Uterus (tissue), 4 donors: ENCODE data around the gene PRSS27. TPM values are rescaled to one million over a fixed set of nuclear protein-coding genes. Genes with fewer than 3 reads are reported as not detected.

Experiments used
- DNase-seq, 2 donors: peaks; one replicate each; pipeline ENCODE4 v3.0.0-alpha.2; 2019 to 2020
- H3K27ac ChIP-seq, 2 donors: fragments of 200-600 bp; sonication (generic); 1 replicate in 1 of 2; 2 replicates in 1 of 2; pipeline ENCODE4 v1.5.1; 2016 to 2018
- H3K27me3 ChIP-seq, 2 donors: fragments of 200-600 bp; sonication (generic); one replicate each; pipeline ENCODE4 v1.5.1; 2018 to 2019; ENCODE audit warnings: control low read depth in 1 of 2
- H3K36me3 ChIP-seq, 2 donors: fragments of 200-600 bp; sonication (generic); one replicate each; pipeline ENCODE4 v1.5.1; 2019; ENCODE audit warnings: control low read depth in 1 of 2
- H3K4me1 ChIP-seq, 2 donors: fragments of 200-600 bp; sonication (generic); one replicate each; pipeline ENCODE4 v1.5.1; 2018 to 2019; ENCODE audit warnings: control low read depth in 1 of 2
- H3K4me3 ChIP-seq, 2 donors: fragments of 200-600 bp; sonication (generic); 1 replicate in 1 of 2; 2 replicates in 1 of 2; pipeline ENCODE4 v1.5.1; 2018 to 2019; ENCODE audit warnings: mild to moderate bottlenecking in 1 of 2
- H3K9me3 ChIP-seq, 2 donors: fragments of 200-600 bp; sonication (generic); one replicate each; pipeline ENCODE4 v1.5.1; 2019; ENCODE audit warnings: control low read depth in 1 of 2
- CTCF ChIP-seq, 4 experiments: fragments of 200-600 bp in 2 of 4; fragments of 450-650 bp in 2 of 4; sonication (generic) in 2 of 4; IDR thresholded peaks; one replicate each; pipeline ENCODE4 v1.5.1; 2016 to 2019; ENCODE audit warnings: antibody characterized with exemption in 4 of 4, mild to moderate bottlenecking in 2 of 4, moderate library complexity in 1 of 4
- POLR2A ChIP-seq, 2 donors: fragments of 450-650 bp; IDR thresholded peaks; one replicate each; pipeline ENCODE4 v1.6.1; 2016; ENCODE audit warnings: antibody characterized with exemption in 2 of 2, mild to moderate bottlenecking in 1 of 2, moderate library complexity in 1 of 2
- intact Hi-C: fragments of 100-400 bp; cut with DNase I; formaldehyde crosslinking; loops from one replicate; pipeline ENCODE4 v1.15.1; 2023; ENCODE audit warnings: low total_unique reads
- total RNA-seq, 4 donors: library from RNA; depleted of rRNA in 3 of 4; stranded (reverse); fragments of >200 nt in 3 of 4; gene quantifications; one replicate each; pipeline versions ENCODE4 v1.1.0 to v1.2.4, GENCODE V29; 2014 to 2023
- donor health status: DM: yes; HTN: yes; CAD: no.

PRSS27 gene
- total RNA-seq, 4 donors from 2014 or later, result 0.83 to 1.3 TPM; not detected in 2

DNA sequence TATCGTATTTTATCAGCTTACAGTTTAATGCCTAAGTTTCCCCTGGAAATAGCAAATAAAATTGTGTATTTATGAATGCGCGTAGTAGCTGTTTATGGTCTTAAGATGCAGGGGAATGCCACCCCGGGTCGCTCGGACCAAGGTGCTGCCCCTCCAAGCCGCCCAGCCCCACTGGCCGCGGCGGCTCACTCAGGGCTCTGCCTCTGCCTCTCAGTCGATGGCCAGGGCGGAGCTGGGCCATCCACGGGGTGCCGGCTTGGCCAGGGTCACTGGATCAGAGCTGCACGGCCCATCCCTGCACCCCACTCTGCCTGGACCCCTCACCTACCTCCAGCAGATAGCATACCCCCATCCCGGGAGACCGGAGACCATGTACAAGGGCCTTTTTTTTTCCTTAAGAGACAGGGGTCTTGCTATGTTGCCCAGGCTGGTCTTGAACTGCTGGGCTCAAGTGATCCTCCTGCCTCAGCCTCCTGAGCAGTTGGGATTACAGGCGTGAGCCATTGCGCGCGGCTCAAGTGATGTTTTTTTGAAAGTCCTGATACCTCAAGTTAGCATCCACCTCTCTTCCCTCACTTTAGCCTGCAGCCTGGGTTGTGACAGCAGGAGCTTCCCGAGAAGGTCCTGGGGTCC is 11.0 kb downstream of the PRSS27 start:
- Histone ChIP-seq H3K9me3 (no peaks in the 10 kb centered on the region), H3K27me3 (no peaks in the 10 kb centered on the region), H3K36me3 (no peaks in the 10 kb centered on the region), H3K4me3 (no peak overlapping the region), H3K27ac (no peak overlapping the region), H3K4me1 (no peaks in the 10 kb centered on the region)
- TF ChIP-seq CTCF (IDR thresholded peaks at IDR 0.05) (no peak), POLR2A (IDR thresholded peaks at IDR 0.05) (no peak)
- no peak for DNase-seq
- intact Hi-C loops, result no loop called here

DNA sequence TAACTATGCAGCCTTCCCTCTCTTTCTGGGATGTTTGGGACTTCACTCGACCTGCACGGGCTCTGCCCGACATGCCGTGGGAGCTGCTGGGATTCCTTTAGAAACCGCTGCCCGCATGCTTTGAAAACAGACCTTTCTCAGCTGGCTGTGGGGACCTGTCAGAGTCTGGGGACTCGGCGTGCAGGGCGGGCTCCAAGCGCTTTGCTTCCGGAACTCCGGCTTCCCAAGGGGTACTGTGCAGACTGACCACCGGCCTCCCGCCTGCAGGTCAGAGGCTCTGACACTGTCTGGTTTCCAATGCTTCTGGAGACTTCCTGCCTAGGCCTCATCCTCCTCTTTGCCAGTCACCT is 11.8 kb downstream of the PRSS27 start:
- DNase-seq, result no peak
- H3K9me3 ChIP-seq, result no peaks in the 10 kb centered on the region
- H3K36me3 ChIP-seq, result no peaks in the 10 kb centered on the region
- no peaks in the 10 kb centered on the region for H3K4me1 ChIP-seq
- intact Hi-C loops, result no loop called here
- H3K4me3 ChIP-seq, result no peak overlapping the region
- TF ChIP-seq POLR2A (IDR thresholded peaks at IDR 0.05) (no peak), CTCF (IDR thresholded peaks at IDR 0.05) (no peak)
- H3K27ac ChIP-seq, result no peak overlapping the region
- no peaks in the 10 kb centered on the region for H3K27me3 ChIP-seq

- Histone ChIP-seq H3K4me1 (no peaks in the 10 kb centered on the region), H3K36me3 (no peaks in the 10 kb centered on the region), H3K27ac (no peak overlapping the region), H3K27me3 (no peaks in the 10 kb centered on the region), H3K4me3 (no peak overlapping the region), H3K9me3 (no peaks in the 10 kb centered on the region)
- intact Hi-C loops, result no loop called here
- DNase-seq, result no peak
- TF ChIP-seq POLR2A (IDR thresholded peaks at IDR 0.05) (no peak), CTCF (IDR thresholded peaks at IDR 0.05) (no peak)
These were observed 12.4 kb downstream of the PRSS27 start for GRCh38 chr16:2707368-2708289.

GRCh38 chr16:2706611-2707311 is 13.3 kb downstream of the PRSS27 start:
- Histone ChIP-seq H3K36me3 (no peaks in the 10 kb centered on the region), H3K4me1 (no peaks in the 10 kb centered on the region), H3K27me3 (no peaks in the 10 kb centered on the region), H3K9me3 (no peaks in the 10 kb centered on the region), H3K27ac (no peak overlapping the region), H3K4me3 (no peak overlapping the region)
- intact Hi-C loops, result no loop called here
- TF ChIP-seq POLR2A (IDR thresholded peaks at IDR 0.05), result no peak
- TF ChIP-seq CTCF (IDR thresholded peaks at IDR 0.05), result no peak
- no peak for DNase-seq

- Histone ChIP-seq H3K27me3 (no peaks in the 10 kb centered on the region), H3K9me3 (no peaks in the 10 kb centered on the region), H3K4me1 (no peaks in the 10 kb centered on the region), H3K27ac (no peak overlapping the region), H3K36me3 (no peaks in the 10 kb centered on the region), H3K4me3 (no peak overlapping the region)
- no peak for DNase-seq
- intact Hi-C loops, result no loop called here
- TF ChIP-seq CTCF (IDR thresholded peaks at IDR 0.05), result no peak
- no peak for TF ChIP-seq POLR2A (IDR thresholded peaks at IDR 0.05)
These were observed 13.9 kb downstream of the PRSS27 start for GRCh38 chr16:2706085-2706484.
